Keratinocyte (primary cell): Measurements from ENCODE around the gene PRR16. TPM values are rescaled to one million over a fixed set of nuclear protein-coding genes. Genes with fewer than 3 reads are reported as not detected.
"Not testable (repeated sequence)": the region's sequence is repeated elsewhere in the genome, so short reads cannot be mapped to it uniquely, and the experiment has no call there.

Source experiments
- DNase-seq: peaks from one replicate; pipeline ENCODE4 v3.0.0-alpha.2; 2011; ENCODE audit warnings: low read depth, missing footprints, low spot score
- FAIRE-seq: peaks from 2 replicates; lab custom pipeline; 2011; peaks lifted over from hg19 to GRCh38; lab: Jason Lieb, UNC
- H2AFZ ChIP-seq: 2 replicates; pipeline ENCODE4 v1.6.0; 2012; ENCODE audit warnings: low read length, control low read depth, inconsistent platforms; ENCODE audit not compliant: control insufficient read depth
- H3K27ac ChIP-seq: 2 replicates; pipeline ENCODE4 v1.5.1; 2011; ENCODE audit warnings: low read length; ENCODE audit not compliant: control insufficient read depth, insufficient read depth
- H3K27me3 ChIP-seq: 3 replicates; pipeline ENCODE4 v1.6.0; 2011; ENCODE audit warnings: low read length; ENCODE audit not compliant: control insufficient read depth, insufficient read depth; ENCODE audit errors: extremely low read depth
- H3K36me3 ChIP-seq, 2 experiments: 2 replicates in 1 of 2; 3 replicates in 1 of 2; pipeline ENCODE4 v1.5.1; 2011; ENCODE audit warnings: low read length in 2 of 2, mild to moderate bottlenecking in 1 of 2; ENCODE audit not compliant: control insufficient read depth in 2 of 2, insufficient read depth in 2 of 2; ENCODE audit errors: extremely low read depth in 1 of 2
- H3K4me1 ChIP-seq: 3 replicates; pipeline ENCODE4 v1.5.1; 2011; ENCODE audit warnings: low read length; ENCODE audit not compliant: control insufficient read depth, insufficient read depth; ENCODE audit errors: extremely low read depth
- H3K4me2 ChIP-seq: 3 replicates; pipeline ENCODE4 v1.6.0; 2011; ENCODE audit warnings: low read depth, low read length; ENCODE audit not compliant: control insufficient read depth, insufficient read depth; ENCODE audit errors: extremely low read depth
- H3K4me3 ChIP-seq, 3 experiments: fragments of 200-600 bp in 1 of 3; sonication (generic) in 1 of 3; 2 replicates in 2 of 3; 3 replicates in 1 of 3; pipeline ENCODE4 v1.5.1; 2011 to 2016; ENCODE audit warnings: low read length in 3 of 3, mild to moderate bottlenecking in 3 of 3, control low read depth in 2 of 3, inconsistent platforms in 1 of 3, low read depth in 1 of 3, mixed read lengths in 1 of 3, mixed run types in 1 of 3, moderate library complexity in 1 of 3; ENCODE audit not compliant: control insufficient read depth in 2 of 3, insufficient read depth in 2 of 3; ENCODE audit errors: extremely low read depth in 1 of 3
- H3K79me2 ChIP-seq: 2 replicates; pipeline ENCODE4 v1.6.0; 2012; ENCODE audit warnings: low read length; ENCODE audit not compliant: control insufficient read depth, insufficient read depth
- H3K9ac ChIP-seq: 3 replicates; pipeline ENCODE4 v1.6.0; 2011; ENCODE audit warnings: low read length; ENCODE audit not compliant: control insufficient read depth, insufficient read depth; ENCODE audit errors: extremely low read depth
- H3K9me1 ChIP-seq: 3 replicates; pipeline ENCODE4 v1.6.0; 2011; ENCODE audit warnings: low read length; ENCODE audit not compliant: control insufficient read depth, insufficient read depth; ENCODE audit errors: extremely low read depth
- H3K9me3 ChIP-seq: 2 replicates; pipeline ENCODE4 v1.5.1; 2012; ENCODE audit warnings: low read depth, low read length; ENCODE audit not compliant: control insufficient read depth
- H4K20me1 ChIP-seq: 3 replicates; pipeline ENCODE4 v1.6.0; 2011; ENCODE audit warnings: low read length; ENCODE audit not compliant: control insufficient read depth, insufficient read depth; ENCODE audit errors: extremely low read depth
- EZH2 ChIP-seq: IDR thresholded peaks from one replicate; pipeline ENCODE4 v1.6.1; 2012; ENCODE audit warnings: inconsistent platforms, mild to moderate bottlenecking, low read length, moderate library complexity
- dilution Hi-C: fragments of 300-500 bp; cut with MboI; formaldehyde crosslinking; loops from one replicate; pipeline ENCODE4 v1.7.0; 2020; ENCODE audit warnings: low sequenced_read_pairs; ENCODE audit not compliant: extremely low pct_ligation_motif_present
- polyA plus RNA-seq, 5 experiments: library from polyadenylated mRNA; depleted of rRNA in 3 of 5; stranded (reverse) in 3 of 5; stranded (forward) in 1 of 5; unstranded in 1 of 5; fragments of >200 nt; gene quantifications; 1 replicate in 1 of 5; 2 replicates in 3 of 5; 3 replicates in 1 of 5; pipeline versions ENCODE4 v1.2.1 to v1.2.3, GENCODE V29; 2011 to 2012; ENCODE audit warnings: missing spikeins in 2 of 5, low read depth in 1 of 5, low replicate concordance in 1 of 5
- TF ChIP-seq, protein P1 (sequence below), 3 experiments: IDR thresholded peaks in 1 of 3; conservative IDR thresholded peaks in 1 of 3; optimal IDR thresholded peaks in 1 of 3; 2 replicates in 2 of 3; 3 replicates in 1 of 3; pipeline versions ENCODE3 to v1.5.1; 2011; ENCODE audit warnings: low read length in 3 of 3, mild to moderate bottlenecking in 3 of 3, moderate library complexity in 2 of 3, control low read depth in 1 of 3, inconsistent platforms in 1 of 3; ENCODE audit not compliant: insufficient read depth in 2 of 3; ENCODE audit errors: extremely low read depth in 1 of 3

PRR16 gene
- polyA plus RNA-seq, 1 donor (not counting 4 experiments of a cell fraction or from before 2014, with no cell fraction given), result 0.05 TPM

DNA sequence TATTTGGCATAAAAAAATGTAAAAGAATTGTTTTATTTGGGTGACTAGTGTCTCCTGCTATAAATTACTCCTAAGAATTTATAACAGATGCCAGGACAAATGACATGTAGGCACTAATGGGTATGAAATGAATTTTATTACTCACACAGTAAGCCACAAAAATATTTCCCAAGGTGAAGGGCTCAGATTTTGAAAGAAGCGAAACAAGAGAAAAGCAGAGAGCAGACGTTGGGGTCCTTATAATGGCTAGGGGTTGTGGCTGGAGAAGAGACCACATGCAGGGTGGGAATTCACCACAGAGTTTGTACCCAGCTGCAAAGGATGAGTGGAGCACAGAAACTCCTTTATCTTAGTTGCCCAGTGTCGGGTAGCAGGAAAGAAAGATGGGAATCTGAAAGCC is 45.0 kb upstream of the PRR16 start:
- Histone ChIP-seq H3K4me1 (no peaks in the 10 kb centered on the region), H3K4me2 (no peak overlapping the region), H3K9me1 (no peaks in the 10 kb centered on the region), H3K9ac (no peak overlapping the region), H3K36me3 (no peaks in the 10 kb centered on the region), H4K20me1 (no peaks in the 10 kb centered on the region), H3K27me3 (no peaks in the 10 kb centered on the region), H3K79me2 (no peaks in the 10 kb centered on the region), H2AFZ (no peak overlapping the region), H3K4me3 (no peak overlapping the region), H3K9me3 (no peaks in the 10 kb centered on the region), H3K27ac (no peak overlapping the region)
- no peak for TF ChIP-seq EZH2
- TF ChIP-seq, protein P1, sequence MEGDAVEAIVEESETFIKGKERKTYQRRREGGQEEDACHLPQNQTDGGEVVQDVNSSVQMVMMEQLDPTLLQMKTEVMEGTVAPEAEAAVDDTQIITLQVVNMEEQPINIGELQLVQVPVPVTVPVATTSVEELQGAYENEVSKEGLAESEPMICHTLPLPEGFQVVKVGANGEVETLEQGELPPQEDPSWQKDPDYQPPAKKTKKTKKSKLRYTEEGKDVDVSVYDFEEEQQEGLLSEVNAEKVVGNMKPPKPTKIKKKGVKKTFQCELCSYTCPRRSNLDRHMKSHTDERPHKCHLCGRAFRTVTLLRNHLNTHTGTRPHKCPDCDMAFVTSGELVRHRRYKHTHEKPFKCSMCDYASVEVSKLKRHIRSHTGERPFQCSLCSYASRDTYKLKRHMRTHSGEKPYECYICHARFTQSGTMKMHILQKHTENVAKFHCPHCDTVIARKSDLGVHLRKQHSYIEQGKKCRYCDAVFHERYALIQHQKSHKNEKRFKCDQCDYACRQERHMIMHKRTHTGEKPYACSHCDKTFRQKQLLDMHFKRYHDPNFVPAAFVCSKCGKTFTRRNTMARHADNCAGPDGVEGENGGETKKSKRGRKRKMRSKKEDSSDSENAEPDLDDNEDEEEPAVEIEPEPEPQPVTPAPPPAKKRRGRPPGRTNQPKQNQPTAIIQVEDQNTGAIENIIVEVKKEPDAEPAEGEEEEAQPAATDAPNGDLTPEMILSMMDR (optimal IDR thresholded peaks at IDR 0.05 in 1 of 3, IDR thresholded peaks at IDR 0.05 in 1 of 3, conservative IDR thresholded peaks at IDR 0.05 in 1 of 3; ENCODE audit: extremely low read depth in 1 of 3, insufficient read depth in 2 of 3, low read length in 3 of 3), result no peak
- no peak for DNase-seq
- dilution Hi-C loops, result no loop called here
- FAIRE-seq, result no peak

DNA sequence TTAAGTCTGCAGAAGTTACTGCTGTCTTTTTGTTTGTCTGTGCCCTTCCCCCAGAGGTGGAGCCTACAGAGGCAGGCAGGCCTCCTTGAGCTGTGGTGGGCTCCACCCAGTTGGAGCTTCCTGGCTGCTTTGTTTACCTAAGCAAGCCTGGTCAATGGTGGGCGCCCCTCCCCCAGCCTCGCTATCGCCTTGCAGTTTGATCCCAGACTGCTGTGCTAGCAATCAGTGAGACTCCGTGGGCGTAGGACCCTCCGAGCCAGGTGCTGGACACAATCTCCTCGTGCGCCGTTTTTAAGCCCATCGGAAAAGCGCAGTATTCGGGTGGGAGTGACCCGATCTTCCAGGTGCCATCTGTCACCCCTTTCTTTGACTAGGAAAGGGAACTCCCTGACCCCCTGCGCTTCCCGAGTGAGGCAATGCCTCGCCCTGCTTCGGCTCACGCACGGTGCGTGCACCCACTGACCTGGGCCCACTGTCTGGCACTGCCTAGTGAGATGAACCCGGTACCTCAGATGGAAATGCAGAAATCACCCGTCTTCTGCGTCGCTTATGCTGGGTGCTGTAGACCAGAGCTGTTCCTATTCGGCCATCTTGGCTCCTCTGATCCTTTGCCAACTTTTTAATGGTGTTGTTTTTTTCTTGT is 37.3 kb upstream of the PRR16 start:
- H4K20me1 ChIP-seq, H3K27ac ChIP-seq, dilution Hi-C loops, H3K9me1 ChIP-seq, H3K79me2 ChIP-seq, H3K27me3 ChIP-seq, H3K4me2 ChIP-seq, H3K4me1 ChIP-seq, FAIRE-seq, H3K9me3 ChIP-seq, H3K4me3 ChIP-seq, H3K36me3 ChIP-seq, H3K9ac ChIP-seq, DNase-seq, H2AFZ ChIP-seq: not testable (repeated sequence)

DNA sequence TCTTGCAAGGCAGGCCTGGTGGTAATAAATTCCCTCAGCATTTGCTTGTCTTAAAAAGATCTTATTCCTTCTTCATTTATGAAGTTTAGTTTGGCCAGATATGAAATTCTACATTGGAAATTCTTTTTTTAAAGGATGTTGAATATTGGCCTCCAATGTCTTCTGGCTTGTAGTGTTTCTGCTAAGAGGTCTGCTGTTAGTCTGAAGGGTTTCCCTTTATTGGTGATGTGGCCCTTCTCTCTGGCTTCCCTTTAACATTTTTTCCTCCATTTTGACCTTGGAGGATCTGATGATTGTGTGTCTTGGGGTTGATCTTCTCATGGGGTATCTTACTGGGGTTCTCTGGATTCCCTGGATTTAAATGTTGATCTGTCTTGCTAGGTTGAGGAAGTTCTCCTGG is 33.5 kb upstream of the PRR16 start:
- Histone ChIP-seq H3K4me3 (no peak overlapping the region), H3K9me3 (no peaks in the 10 kb centered on the region), H4K20me1 (no peaks in the 10 kb centered on the region), H3K27me3 (no peaks in the 10 kb centered on the region), H3K4me1 (no peaks in the 10 kb centered on the region), H3K9me1 (no peaks in the 10 kb centered on the region), H3K4me2 (no peak overlapping the region), H3K36me3 (no peaks in the 10 kb centered on the region), H3K27ac (no peak overlapping the region), H2AFZ (no peak overlapping the region), H3K79me2 (no peaks in the 10 kb centered on the region), H3K9ac (no peak overlapping the region)
- dilution Hi-C loops, result no loop called here
- DNase-seq, result no peak
- TF ChIP-seq, protein P1 (optimal IDR thresholded peaks at IDR 0.05 in 1 of 3, IDR thresholded peaks at IDR 0.05 in 1 of 3, conservative IDR thresholded peaks at IDR 0.05 in 1 of 3; ENCODE audit: extremely low read depth in 1 of 3, insufficient read depth in 2 of 3, low read length in 3 of 3), result no peak
- no peak for TF ChIP-seq EZH2
- no peak for FAIRE-seq
